H1 (cell line): Measurements from ENCODE around the gene PLEKHG4. TPM values are rescaled to one million over a fixed set of nuclear protein-coding genes. Genes with fewer than 3 reads are reported as not detected.
A peak's percentile ranks its signal among the peaks of the same experiment; 100 is the strongest.

Source experiments
- BACH1 ChIP-seq: IDR thresholded peaks from 2 replicates; pipeline ENCODE4 v1.6.1; 2012; ENCODE audit warnings: low read length, improper control_type of control experiment
- CEBPB ChIP-seq: IDR thresholded peaks from 2 replicates; pipeline ENCODE4 v1.6.1; 2012; ENCODE audit warnings: low read depth, low read length
- CHD2 ChIP-seq: IDR thresholded peaks from 2 replicates; pipeline ENCODE4 v1.6.1; 2012; ENCODE audit warnings: low read length, improper control_type of control experiment
- EP300 ChIP-seq, 2 experiments: IDR thresholded peaks; 1 replicate in 1 of 2; 2 replicates in 1 of 2; pipeline ENCODE4 v1.6.1; 2011 to 2012; ENCODE audit warnings: low read depth in 2 of 2, low read length in 2 of 2, mild to moderate bottlenecking in 2 of 2, borderline replicate concordance in 1 of 2, inconsistent platforms in 1 of 2, moderate library complexity in 1 of 2
- KDM4A ChIP-seq: IDR thresholded peaks from one replicate; pipeline ENCODE4 v1.7.1; 2012; ENCODE audit warnings: low read depth, mild to moderate bottlenecking, moderate library complexity, low read length, inconsistent platforms; ENCODE audit not compliant: severe bottlenecking
- MAX ChIP-seq: IDR thresholded peaks from 2 replicates; pipeline ENCODE4 v1.6.1; 2012; ENCODE audit warnings: inconsistent platforms
- NANOG ChIP-seq: IDR thresholded peaks from 2 replicates; pipeline ENCODE4 v1.6.1; 2011; ENCODE audit warnings: low read length, low read depth, mild to moderate bottlenecking, inconsistent platforms; ENCODE audit not compliant: insufficient read depth, poor library complexity, severe bottlenecking
- POLR2A ChIP-seq, 2 experiments: IDR thresholded peaks; 1 replicate in 1 of 2; 2 replicates in 1 of 2; pipeline ENCODE4 v1.6.1; 2011; ENCODE audit warnings: low read depth in 2 of 2, low read length in 2 of 2, mild to moderate bottlenecking in 2 of 2; ENCODE audit errors: control extremely low read depth in 1 of 2
- POLR2AphosphoS5 ChIP-seq: IDR thresholded peaks from 2 replicates; pipeline ENCODE4 v1.6.1; 2011; ENCODE audit warnings: low read depth, low read length
- RAD21 ChIP-seq, 2 experiments: IDR thresholded peaks in 1 of 2; conservative IDR thresholded peaks in 1 of 2; 2 replicates each; pipeline ENCODE4 v1.6.1; 2011; ENCODE audit warnings: low read depth in 2 of 2, low read length in 2 of 2, improper control_type of control experiment in 1 of 2, inconsistent platforms in 1 of 2, mild to moderate bottlenecking in 1 of 2, moderate library complexity in 1 of 2
- RNF2 ChIP-seq: fragments of 200-900, 300-1000 bp; sonication (generic); IDR thresholded peaks from 2 replicates; pipeline ENCODE4 v1.7.1; 2016; ENCODE audit warnings: borderline replicate concordance, low read depth, mild to moderate bottlenecking, antibody characterized with exemption, low read length; ENCODE audit not compliant: poor library complexity, severe bottlenecking; ENCODE audit errors: missing control alignments
- RXRA ChIP-seq: IDR thresholded peaks from 2 replicates; pipeline ENCODE4 v1.6.1; 2011; ENCODE audit warnings: low read depth, mild to moderate bottlenecking, low read length, moderate library complexity; ENCODE audit not compliant: insufficient read depth
- SIN3A ChIP-seq, 2 experiments: IDR thresholded peaks in 1 of 2; conservative IDR thresholded peaks in 1 of 2; 2 replicates each; pipeline ENCODE4 v1.6.1; 2011 to 2012; ENCODE audit warnings: low read length in 2 of 2, improper control_type of control experiment in 1 of 2, low read depth in 1 of 2, mild to moderate bottlenecking in 1 of 2
- SIRT6 ChIP-seq: IDR thresholded peaks from one replicate; pipeline ENCODE4 v1.7.1; 2012; ENCODE audit warnings: low read length, inconsistent platforms
- TBP ChIP-seq: IDR thresholded peaks from 2 replicates; pipeline ENCODE4 v1.6.1; 2011; ENCODE audit warnings: low read depth, low read length, improper control_type of control experiment
- polyA plus RNA-seq, 7 experiments: library from polyadenylated mRNA; depleted of rRNA in 3 of 7; stranded (reverse) in 5 of 7; unstranded in 2 of 7; fragments of >200 nt in 5 of 7; fragments of 200-250 nt in 2 of 7; gene quantifications; 1 replicate in 5 of 7; 2 replicates in 1 of 7; 4 replicates in 1 of 7; pipeline versions ENCODE4 v1.2.1 to v1.2.3, GENCODE V29; 2011 to 2013; ENCODE audit warnings: missing spikeins in 2 of 7, mixed read lengths in 2 of 7
- total RNA-seq: library from RNA; stranded (reverse); fragmentation: NEBNext Ultra II Directional; extraction: Animal tissue kit (Norgen Biotek cat#: 25700); gene quantifications from 2 replicates; pipeline ENCODE4 v1.2.1, GENCODE V29; 2021
- TF ChIP-seq, protein P1 (sequence below): IDR thresholded peaks from 2 replicates; pipeline ENCODE4 v1.6.1; 2011; ENCODE audit warnings: low read depth, mild to moderate bottlenecking, low read length; ENCODE audit not compliant: insufficient read depth

Gene PLEKHG4
- total and polyA plus RNA-seq, 2 of the 8 experiments (the other 6 are each of a cell fraction or from before 2014, with no cell fraction given), result 7.7 to 11.1 TPM

GRCh38 chr16:67279296-67280089 lies at the start of gene PLEKHG4 (continued):
- TF ChIP-seq SIN3A (conservative IDR thresholded peaks at IDR 0.05 in 1 of 2, IDR thresholded peaks at IDR 0.05 in 1 of 2; ENCODE audit: low read depth in 1 of 2, low read length in 2 of 2) (no peak; a peak in 1 of 4 replicates), BACH1 (peak; percentile 24; the same call in 1 of the 2 replicates), TBP (no peak), SIRT6 (no peak), KDM4A (peak; percentile 43), POLR2AphosphoS5 (no peak), RNF2 (no peak), NANOG (no peak), MAX (peak; percentile 96), RAD21 (IDR thresholded peaks at IDR 0.05 in 1 of 2, conservative IDR thresholded peaks at IDR 0.05 in 1 of 2; ENCODE audit: low read depth in 2 of 2, low read length in 2 of 2) (peak; percentile 48 to 73), EP300 (IDR thresholded peaks at IDR 0.05; ENCODE audit: borderline replicate concordance in 1 of 2, low read depth in 2 of 2, low read length in 2 of 2) (peak in 1 of 2 experiments; percentile 41; a peak in 1 of 3 replicates), CEBPB (no peak), CHD2 (no peak), POLR2A (IDR thresholded peaks at IDR 0.05; ENCODE audit: control extremely low read depth in 1 of 2, low read depth in 2 of 2, low read length in 2 of 2) (no peak), RXRA (no peak)
- TF ChIP-seq, protein P1, sequence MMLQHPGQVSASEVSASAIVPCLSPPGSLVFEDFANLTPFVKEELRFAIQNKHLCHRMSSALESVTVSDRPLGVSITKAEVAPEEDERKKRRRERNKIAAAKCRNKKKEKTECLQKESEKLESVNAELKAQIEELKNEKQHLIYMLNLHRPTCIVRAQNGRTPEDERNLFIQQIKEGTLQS, result no peak
